ENCODE results near the gene KRTAP2-4.

- no peak for TF ChIP-seq CTCF (IDR thresholded peaks at IDR 0.05)
- no peak for TF ChIP-seq POLR2A (IDR thresholded peaks at IDR 0.05)
These were observed 45.6 kb upstream of the KRTAP2-4 start for GRCh38 chr17:41111151-41111885.
